Gastroesophageal sphincter (tissue), 3 donors: ENCODE results near the gene SPECC1L.
"Not testable (repeated sequence)": the region's sequence is repeated elsewhere in the genome, so short reads cannot be mapped to it uniquely, and the experiment has no call there.

Source experiments
- CTCF ChIP-seq, 4 experiments: fragments of 200-600 bp in 2 of 4; fragments of 450-650 bp in 2 of 4; sonication (generic) in 1 of 4; IDR thresholded peaks; one replicate each; pipeline ENCODE4 v1.5.1; 2017 to 2019; ENCODE audit warnings: antibody characterized with exemption in 4 of 4, mild to moderate bottlenecking in 2 of 4, moderate library complexity in 2 of 4
- EP300 ChIP-seq: sonication (generic); formaldehyde crosslinking; IDR thresholded peaks from one replicate; pipeline ENCODE4 v1.6.1; 2017; ENCODE audit warnings: antibody characterized with exemption, mild to moderate bottlenecking
- POLR2A ChIP-seq, 2 donors: fragments of 450-650 bp; IDR thresholded peaks; one replicate each; pipeline ENCODE4 v1.6.1; 2017; ENCODE audit warnings: antibody characterized with exemption in 2 of 2, mild to moderate bottlenecking in 2 of 2, moderate library complexity in 1 of 2

GRCh38 chr22:24317511-24317910 is 46.9 kb downstream of the SPECC1L start:
- TF ChIP-seq CTCF (IDR thresholded peaks at IDR 0.05); POLR2A (IDR thresholded peaks at IDR 0.05); EP300: not testable (repeated sequence)
